HG03280 (cell line): ENCODE measurements around the gene OR1M1.

Experiments
- ATAC-seq: cut with Tn5 transposase; IDR thresholded peaks from one replicate; pipeline ENCODE4 v1.9.1; 2021; ENCODE audit warnings: mild to moderate bottlenecking, moderate library complexity; ENCODE audit not compliant: unreplicated experiment

OR1M1 gene

DNA sequence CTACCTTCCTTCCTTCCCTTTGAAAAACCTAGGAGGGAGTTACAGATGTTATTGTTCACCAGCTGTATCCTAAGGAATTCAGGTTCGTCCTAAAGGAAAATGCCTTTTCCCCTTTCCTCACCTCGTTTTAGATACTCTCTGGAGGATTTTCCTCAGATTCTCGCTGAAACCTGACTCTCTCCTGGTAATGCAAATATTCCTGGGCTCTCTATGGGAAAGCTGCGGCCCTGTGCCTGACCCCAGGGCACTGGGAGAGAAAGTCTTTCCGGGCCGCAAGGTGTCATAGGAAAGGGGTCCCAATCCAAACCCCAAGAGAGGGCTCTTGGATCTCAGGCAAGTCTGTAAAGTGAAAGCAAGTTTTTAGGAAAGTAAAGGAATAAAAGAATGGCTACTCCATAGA, 13.1 kb upstream of the OR1M1 start:
- no peak for ATAC-seq

DNA sequence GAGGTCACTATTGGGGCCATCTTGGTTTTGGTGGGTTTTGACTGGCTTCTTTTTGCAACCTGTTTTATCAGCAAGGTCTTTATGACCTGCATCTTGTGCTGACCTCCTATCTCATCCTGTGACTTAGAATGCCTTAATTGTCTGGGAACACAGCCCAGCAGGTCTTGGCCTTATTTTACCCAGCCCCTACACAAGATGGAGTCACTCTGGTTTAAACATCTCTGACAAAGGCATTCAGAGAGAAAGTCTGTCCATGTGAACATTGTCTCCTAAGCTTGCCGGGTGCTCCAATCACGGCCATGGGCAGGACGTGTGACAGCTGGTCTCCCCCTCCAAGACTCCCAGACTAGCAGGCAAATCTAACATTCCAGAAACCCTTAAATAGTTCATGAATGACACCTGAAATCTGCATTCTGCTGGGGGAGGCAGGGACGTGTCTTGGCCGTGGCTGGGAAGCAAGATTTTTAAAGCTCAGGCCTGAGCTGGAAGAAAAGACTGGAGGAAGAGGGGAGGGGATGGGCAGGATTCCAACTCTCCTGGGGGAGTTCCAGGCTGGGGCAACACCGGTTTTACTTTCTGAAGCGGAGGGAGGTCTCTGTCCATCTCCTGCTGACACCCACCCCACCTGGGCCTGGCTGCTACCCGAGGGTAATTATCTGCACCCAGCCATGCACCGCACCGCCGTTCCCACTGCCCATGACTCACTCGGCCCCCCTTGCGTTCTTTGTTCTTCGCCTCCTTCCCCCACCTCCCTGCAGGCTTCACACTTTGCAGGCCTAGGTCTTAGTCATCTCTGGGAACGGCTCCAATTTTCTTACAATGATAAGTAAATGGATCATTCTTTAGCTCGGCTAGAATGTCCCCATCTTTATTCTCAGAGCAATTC, 11.6 kb upstream of the OR1M1 start:
- ATAC-seq: no peak

DNA sequence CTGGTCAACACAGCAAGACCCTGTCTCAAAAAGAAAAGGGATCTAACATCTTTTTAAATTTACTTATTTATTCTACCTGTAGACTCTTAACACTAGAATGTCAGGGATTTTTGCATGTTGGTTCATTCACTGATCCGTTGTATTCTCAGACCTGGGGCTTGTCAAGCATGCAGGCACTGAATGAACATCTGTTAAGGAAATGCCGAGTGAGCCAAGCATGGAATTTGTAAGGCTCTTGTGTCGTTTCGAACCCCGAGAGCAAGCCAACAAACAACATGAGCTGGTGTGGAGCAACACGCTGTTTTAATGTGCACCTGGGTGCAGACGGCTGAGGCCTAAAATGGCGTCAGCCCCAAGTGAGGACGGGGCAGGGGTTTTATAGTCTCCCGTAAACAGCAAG, 10.0 kb upstream of the OR1M1 start:
- no peak for ATAC-seq

DNA sequence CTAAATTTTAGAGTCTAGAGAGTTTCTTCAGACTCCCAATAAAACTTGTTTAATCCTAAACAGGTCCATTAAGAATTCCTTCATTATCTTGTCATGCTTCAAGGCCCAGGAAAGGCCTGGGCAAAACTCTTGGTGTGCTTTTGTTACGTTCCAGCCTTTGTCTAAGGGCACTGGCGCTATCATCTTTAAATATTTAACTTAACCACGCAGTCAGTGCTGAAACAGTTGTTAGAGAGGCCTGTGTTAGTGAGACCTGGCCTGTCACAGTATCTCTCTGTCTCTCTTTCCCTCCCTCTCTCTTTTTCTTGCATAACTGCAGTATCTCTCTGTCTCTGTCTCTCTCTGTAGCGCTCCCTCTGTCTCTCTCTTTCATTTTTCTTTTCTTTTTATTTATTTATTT, 8.2 kb upstream of the OR1M1 start:
- no peak for ATAC-seq

DNA sequence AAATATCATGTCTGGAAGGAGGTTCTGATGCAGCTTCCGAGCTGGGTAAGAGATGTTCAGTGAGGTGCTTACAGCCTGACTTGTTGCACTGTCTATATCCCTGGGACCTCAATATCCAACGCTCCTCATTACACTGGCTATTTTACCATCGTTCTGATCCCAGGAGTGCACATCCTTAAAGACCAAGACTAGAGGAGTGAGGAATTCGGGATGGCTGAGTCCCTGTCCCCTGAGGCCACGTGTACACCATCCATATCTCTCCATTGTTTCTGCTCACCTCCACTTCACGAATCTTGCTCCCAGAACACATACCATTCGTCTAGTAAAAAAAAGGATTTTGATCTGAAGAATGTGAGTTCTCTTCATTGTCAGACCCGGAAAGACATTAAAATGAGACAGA, 20.5 kb downstream of the OR1M1 start, which contains the start of gene OR7G2:
Gene OR7G2, minus strand, starts transcription at position 101 of the 400 bp plus-strand sequence. CDS start 4,232 bp downstream, outside the sequence.
- no peak for ATAC-seq

DNA sequence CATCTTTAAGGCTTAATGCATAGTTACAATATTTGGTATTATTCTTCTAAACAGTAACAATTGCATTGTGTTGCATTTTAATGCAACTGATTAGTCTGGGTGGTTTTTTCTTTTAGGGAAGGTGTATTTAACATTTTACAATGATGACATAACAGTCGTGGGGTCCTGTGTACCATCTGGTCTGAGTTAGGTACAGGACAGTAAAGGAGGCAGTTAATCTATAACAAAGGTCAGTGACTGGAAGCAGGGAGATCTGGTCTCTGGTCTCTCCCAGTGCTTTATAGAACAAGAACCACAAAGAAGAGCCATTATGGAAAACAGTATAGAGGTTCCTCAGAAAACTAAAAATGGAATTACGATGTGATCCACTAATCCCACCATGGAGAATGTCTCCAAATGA, 23.1 kb downstream of the OR1M1 start:
- ATAC-seq: no peak

DNA sequence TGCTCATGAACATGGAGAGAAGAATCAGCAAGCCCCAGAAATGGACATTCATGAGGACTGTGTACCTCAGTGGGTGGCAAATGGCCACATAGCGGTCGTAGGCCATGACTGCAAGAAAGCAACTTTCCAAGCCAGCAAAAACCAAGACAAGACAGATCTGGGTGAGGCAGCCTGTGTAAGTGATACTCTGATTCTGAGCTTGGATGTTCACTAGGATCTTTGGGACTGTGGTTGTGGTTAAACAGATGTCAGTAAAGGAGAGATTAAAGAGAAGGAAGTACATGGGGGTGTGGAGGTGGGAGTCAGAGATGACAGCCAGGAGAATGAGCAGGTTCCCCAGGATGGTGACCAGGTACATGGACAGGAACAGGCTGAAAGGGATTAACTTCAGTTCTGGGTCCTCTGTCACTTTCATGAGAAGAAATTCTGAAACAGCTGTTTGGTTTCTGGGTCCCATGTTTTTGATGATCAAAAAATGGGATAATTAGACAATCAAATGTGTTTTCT, 28.5 kb downstream of the OR1M1 start, which contains the start of gene OR7G1:
Gene OR7G1, minus strand, starts transcription at position 457 of the 507 bp plus-strand sequence. Its CDS starts 0 bp downstream, at position 457.
- ATAC-seq: no peak

DNA sequence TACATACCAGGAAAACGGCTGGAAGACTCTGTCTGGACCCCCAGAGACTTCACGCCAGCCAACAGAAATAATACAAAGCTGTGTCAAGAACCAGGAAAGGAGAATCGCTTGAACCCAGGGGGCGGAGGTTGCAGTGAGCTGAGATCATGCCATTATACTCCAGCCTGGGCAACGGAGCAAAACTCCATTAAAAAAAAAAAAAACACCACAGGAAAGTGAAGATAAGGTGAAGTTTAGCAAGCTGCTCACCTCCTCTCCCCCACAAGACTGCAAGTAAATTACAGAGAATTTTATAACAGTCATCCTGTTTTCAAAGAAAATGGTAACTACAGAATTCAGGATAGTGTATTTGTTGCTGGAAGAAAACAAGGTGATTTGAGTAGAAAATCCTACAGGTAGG, 29.7 kb downstream of the OR1M1 start:
- ATAC-seq: no peak

DNA sequence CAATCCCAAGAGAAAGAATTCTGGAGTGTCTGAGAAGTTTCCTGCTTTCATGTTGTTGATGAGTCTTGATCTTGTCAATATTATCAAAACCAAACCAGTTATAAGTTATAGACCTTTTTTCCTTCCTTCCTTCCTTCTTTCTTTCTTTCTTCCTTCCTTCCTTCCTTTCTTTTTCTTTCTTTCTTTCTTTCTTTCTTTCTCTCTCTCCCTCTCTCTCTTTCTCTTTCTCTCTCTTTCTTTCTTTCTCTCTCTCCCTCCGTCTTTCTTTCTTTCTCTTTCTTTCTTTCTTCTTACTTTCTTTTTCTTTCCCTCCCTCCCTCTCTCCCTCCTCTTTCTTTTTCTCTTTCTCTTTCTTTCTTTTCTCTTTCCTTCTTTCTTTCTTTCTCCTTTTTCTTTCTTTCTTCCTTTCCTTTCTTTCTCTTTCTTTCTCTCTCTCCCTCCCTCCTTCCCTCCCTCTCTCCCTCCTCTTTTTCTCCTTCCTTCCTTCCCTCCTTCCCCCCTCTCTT, 40.1 kb downstream of the OR1M1 start, which contains the start of gene OR7G3:
Gene OR7G3, minus strand, starts transcription at position 51 of the 506 bp plus-strand sequence. Its CDS starts 0 bp downstream, at position 51.
- ATAC-seq: no peak

DNA sequence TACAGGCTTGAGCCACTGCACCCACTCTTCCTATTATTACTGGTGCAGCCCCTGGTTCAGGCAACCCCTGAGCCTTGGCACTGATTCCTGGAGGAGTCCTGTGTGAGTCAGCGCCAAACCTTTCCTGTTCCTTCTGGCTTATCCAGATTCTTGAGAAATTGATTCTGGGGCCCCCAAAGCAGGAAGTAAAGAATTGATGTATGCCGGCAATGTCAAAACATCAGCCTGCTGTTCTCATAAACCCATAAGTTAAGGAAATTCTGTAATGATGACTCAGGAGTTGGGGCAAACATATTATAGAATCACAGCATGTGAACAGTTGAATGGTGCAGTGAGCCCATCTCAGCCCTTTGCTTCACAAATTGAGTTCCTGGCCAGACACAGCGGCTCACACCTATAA, 41.3 kb downstream of the OR1M1 start:
- ATAC-seq: no peak

DNA sequence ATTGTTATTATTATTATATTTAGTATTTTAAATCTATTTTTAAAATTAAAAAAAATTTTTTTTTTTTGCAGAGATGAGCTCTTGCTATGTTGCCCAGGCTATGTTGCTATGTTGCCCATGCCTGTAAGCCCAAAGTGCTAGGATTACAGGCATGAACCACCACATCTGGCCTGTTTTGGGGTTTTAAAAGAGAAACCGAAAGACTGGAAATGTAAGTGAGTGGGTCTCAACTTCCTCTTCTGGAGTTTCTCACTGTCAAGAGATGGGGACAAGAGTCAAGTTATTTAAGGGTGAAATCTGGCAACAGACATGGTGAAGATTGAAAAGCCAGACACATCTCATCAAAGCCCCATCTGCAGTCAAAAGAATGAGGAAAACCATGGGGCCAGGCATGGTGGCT, 44.1 kb downstream of the OR1M1 start:
- no peak for ATAC-seq

DNA sequence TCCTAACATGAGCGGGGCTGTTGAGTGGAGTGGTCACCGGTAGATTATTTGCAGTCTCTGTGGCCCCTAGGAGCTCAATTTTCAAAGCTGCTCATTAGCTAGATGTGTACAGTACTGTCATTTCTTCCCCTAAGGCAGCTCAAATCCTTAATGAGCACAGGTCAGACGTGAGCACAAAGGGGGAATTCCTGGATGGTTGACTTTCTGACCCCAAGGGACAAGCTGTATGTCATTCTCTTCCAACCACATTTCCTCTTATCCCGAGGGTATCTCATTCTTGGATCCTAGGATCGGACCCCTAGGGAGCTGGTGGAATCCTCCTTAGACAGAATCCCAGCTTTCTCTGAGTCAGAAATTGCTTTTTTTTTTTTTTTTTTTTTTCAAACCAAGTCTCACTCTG, 45.6 kb downstream of the OR1M1 start:
- ATAC-seq: no peak

DNA sequence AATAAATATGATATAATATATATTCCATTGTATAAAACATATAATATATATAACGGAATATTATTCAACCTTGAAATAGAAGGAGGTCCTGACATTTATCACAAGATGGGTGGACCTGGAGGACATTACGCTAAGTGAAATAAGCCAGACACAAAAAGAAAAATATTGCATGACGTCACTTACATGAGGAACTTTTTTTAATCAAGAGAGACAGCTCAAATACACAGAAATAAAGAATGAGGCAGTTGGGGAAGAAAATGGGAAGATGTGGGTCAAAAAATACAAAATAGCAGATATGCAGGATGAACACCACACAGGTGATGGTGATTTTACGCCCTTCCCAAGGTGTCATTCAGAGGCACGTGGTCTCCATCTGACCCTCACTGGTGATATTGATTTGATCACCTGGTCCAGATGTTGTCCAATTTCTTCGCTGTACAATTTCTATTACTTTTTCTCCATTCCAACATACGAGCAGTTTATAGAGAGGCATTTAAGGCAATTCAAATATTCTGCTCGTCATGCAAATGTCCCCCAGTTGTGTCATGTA, 52.8 kb downstream of the OR1M1 start:
- peak; percentile 20 for ATAC-seq

DNA sequence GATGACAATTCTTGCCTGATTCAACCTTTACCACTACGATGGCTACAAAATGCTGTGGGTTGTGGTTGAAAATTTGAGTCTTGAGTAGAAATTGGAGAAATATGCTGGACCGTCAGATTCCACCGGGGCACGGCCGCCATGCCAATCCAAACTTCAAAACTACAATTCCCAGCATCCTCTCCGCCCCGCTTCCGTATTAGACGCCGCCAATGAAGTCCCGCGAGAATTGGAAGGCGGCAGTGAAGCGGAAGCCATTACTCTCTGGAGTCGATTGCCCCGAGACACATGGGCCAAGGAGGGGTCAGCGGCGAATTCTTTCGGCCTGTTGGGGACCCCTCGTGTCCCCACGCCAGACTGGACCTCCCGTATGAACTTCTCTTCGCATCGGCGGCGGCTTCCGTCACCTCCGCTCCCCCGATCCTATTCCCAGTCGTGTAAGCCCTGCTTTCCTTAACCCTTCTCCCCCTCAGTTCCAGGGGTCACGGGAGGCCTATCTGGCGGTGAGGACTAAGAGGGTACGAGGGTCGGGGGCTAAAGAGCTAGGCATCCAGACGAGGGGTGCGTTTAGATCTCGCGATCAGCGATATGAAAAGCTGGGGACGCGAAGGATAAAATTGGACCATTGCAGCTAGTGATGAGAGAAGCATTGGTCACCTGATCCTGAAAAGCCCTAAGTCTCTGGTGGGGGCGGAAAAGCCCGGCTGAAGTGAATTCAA, 53.5 kb downstream of the OR1M1 start, which contains the start of gene ZNF317:
Gene ZNF317, plus strand, starts transcription at position 239 of the 716 bp plus-strand sequence. CDS start 15,620 bp downstream, outside the sequence.
- peak; percentile 97 for ATAC-seq

DNA sequence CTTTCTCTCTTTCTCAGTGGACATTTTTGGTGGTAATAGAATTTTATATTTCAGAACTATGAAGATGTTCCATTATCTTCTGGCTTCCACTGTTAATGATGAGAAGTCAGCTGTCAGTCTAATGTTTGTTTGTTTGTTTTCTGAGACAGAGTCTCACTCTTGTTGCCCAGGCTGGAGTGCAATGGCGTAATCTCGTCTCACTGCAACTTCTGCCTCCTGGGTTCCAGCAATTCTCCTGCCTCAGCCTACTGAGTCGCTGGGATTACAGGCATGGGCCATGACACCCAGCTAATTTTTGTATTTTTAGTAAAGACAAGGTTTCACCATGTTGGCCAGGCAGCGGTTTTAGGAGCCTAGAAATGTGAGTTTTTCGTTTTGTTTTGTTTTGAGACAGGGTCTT, 58.1 kb downstream of the OR1M1 start:
- no peak for ATAC-seq
